HG03342 (cell line): ENCODE results near the gene RPAP2.
"Not testable (repeated sequence)": the region's sequence is repeated elsewhere in the genome, so short reads cannot be mapped to it uniquely, and the experiment has no call there.

Experiments used
- ATAC-seq: cut with Tn5 transposase; IDR thresholded peaks from one replicate; pipeline ENCODE4 v1.9.1; 2021; ENCODE audit warnings: mild to moderate bottlenecking, moderate library complexity; ENCODE audit not compliant: unreplicated experiment

RPAP2 gene

GRCh38 chr1:92374223-92374622 lies 75.4 kb downstream of the RPAP2 start:
- no peak for ATAC-seq

DNA sequence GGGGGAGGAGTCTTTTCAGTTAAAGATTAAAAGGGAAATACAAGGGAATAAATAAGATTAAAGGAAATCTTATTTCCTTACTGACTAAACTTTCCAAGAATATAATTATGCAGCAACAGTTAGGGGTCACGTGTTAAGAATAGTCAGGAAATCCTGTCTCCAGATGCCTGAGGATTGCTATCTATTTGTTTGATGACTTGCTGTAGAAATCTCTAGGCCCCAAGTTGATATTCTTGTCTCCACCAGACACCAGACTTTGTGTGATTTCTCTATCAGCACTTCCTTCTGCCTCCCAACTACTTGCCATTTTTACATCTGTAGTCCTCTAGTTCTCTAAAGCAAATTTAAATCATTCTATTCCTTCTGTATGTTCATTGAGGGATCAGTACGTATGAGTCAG lies 77.5 kb downstream of the RPAP2 start:
- no peak for ATAC-seq

DNA sequence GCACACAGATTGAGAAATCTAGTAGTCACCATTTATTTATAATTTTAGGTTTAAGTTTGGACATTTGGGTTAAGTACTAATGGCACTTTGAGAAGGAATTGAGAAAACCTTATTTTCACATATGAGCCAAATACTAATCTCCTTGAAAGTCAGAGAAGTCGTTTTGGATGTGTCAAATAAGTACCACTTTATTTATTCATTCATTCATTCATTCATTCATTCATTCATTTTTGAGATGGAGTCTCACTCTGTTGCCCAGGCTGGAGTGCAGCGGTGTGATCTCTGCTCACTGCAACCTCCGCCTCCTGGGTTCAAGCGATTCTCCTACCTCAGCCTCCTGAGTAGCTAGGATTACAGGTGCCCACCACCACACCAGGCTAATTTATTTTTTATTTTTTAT lies 79.1 kb downstream of the RPAP2 start:
- ATAC-seq = not testable (repeated sequence)

- ATAC-seq = no peak
These were observed 82.0 kb downstream of the RPAP2 start for GRCh38 chr1:92380867-92381266.

DNA sequence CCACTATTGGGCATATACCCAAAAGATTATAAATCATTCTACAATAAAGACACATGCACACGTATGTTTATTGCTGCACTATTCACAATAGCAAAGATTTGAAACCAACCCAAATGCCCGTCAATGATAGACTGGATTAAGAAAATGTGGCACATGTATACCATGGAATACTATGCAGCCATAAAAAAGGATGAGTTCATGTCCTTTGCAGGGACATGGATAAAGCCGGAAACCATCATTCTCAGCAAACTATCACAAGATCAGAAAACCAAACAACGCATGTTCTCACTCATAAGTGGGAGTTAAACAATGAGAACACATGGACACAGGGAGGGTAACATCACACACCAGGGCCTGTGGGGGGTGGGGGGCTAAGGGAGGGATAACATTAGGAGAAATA lies 95.1 kb downstream of the RPAP2 start:
- ATAC-seq = not testable (repeated sequence)

- ATAC-seq = no peak
These were observed 99.7 kb downstream of the RPAP2 start for GRCh38 chr1:92398519-92398918.

- peak; percentile 90 for ATAC-seq
These were observed 100.2 kb downstream of the RPAP2 start for GRCh38 chr1:92399076-92399475.

GRCh38 chr1:92404661-92405060 lies 105.8 kb downstream of the RPAP2 start:
- ATAC-seq = no peak

- no peak for ATAC-seq
These were observed 110.0 kb downstream of the RPAP2 start for GRCh38 chr1:92408825-92409224.

- no peak for ATAC-seq
These were observed 111.2 kb downstream of the RPAP2 start for GRCh38 chr1:92409946-92410549.

DNA sequence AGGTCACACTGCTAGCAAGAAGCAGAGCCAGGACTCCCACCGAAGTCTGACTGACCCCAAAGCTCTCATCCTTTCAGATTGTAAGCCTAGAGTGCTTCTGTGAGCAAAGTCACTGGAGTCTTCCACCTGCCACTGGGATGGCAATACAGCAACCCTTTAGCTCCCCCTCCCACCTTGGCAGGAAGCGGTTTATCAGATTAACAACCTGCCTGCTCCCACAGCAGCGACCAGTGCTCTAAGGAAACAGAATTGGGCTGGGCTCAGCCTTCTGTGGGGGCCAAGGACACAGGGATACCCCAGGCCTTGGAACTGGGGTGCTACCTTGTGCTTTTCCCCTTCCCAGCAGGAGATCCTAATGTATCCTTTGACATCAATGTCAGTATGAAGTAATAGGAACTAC lies 111.8 kb downstream of the RPAP2 start:
- ATAC-seq = no peak

- ATAC-seq = no peak
These were observed 112.7 kb downstream of the RPAP2 start for GRCh38 chr1:92411511-92411910.

- no peak for ATAC-seq
These were observed 120.8 kb downstream of the RPAP2 start for GRCh38 chr1:92419642-92420041.

DNA sequence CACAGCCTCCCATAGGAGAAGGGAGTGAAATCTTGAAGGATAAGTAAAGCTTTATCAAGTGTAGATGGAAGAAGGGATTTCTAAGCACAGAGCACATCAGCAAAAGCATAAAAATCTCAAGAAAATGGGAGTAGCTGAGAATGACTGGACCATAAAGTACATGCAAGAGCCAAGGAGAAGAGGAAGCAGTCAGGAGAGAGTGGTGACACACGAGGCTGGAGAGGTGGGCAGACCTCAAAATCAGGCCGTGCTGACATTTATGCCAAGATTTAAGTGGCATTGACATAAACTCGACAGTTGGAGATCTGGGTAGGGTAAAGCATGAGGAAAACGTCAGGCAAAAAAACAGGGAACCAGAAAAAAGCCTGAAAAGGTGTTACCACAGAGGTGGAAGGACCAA lies 125.5 kb downstream of the RPAP2 start:
- ATAC-seq = no peak

GRCh38 chr1:92425617-92426016 lies 126.8 kb downstream of the RPAP2 start:
- no peak for ATAC-seq

DNA sequence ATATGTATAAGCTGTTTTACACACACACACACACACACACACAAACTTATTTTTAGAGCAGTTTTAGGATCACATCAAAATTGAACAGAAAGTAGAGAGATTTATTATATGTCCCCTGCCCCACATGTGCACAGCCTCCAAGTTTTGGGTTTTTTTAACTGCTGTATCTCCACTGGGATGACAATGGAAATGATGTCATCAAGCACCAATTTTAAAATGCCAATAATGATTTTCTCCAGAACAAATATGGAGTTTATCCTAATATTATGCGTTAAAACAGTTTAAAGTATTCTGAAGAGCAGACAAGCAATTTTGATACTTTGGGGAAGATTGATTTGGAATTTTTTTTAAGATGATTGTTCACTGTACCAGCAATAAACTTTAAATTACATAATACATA lies 131.2 kb downstream of the RPAP2 start:
- no peak for ATAC-seq

- not testable (repeated sequence) for ATAC-seq
These were observed 135.7 kb downstream of the RPAP2 start for GRCh38 chr1:92434572-92434971.

- ATAC-seq = no peak
These were observed 140.4 kb downstream of the RPAP2 start for GRCh38 chr1:92439291-92439690.

GRCh38 chr1:92441316-92441696 lies 142.4 kb downstream of the RPAP2 start:
- ATAC-seq = no peak

DNA sequence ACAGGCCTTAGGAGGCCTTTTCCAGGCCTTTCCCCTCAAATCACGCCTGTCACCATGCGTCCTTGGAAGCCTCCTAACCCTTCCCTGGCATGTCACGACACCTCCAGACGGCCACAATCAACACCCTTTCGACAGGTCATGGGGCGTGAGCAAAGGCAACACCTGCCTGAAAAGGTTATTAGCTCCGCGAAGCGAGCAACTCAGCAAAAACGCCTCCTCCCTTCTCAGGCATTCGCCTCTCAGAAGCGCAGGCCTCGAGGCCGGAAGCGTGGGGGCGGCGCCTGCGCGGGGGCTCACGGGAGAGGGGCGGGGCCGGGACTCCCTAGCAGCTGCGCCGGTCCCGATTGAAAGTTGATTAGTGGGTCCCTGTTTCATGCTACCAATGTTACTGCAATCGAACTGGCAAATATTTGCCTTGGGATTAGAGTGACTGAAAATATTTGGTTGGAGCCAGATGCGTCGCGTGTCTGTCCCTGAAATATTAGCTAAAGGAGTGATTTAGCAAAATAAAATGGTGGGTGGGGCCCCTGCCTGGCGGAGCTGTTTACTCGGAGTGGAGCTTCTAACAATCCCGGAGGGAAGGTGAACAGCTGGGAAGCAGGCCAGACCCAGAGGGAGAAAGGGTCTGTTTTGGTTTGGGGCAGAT lies 143.0 kb downstream of the RPAP2 start:
- no peak for ATAC-seq

DNA sequence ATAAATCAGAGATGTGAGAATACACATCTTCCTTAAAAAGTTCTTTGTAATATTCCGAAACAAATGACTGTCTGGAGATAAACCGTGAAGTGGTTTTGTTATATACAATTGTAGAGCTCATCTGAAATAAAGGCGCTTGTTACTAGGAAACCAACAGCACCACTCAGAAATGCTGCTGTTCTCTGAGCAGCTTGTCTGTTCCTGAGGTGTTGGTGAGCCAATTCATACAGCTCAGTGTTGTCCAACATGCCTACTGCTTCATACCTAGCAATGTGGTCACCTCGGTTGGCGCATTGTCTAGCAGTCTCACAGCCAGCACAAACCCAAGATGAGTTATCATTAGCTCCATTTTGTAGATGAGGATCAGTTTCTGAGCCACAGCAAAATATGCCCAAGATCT lies 143.5 kb downstream of the RPAP2 start:
- no peak for ATAC-seq

DNA sequence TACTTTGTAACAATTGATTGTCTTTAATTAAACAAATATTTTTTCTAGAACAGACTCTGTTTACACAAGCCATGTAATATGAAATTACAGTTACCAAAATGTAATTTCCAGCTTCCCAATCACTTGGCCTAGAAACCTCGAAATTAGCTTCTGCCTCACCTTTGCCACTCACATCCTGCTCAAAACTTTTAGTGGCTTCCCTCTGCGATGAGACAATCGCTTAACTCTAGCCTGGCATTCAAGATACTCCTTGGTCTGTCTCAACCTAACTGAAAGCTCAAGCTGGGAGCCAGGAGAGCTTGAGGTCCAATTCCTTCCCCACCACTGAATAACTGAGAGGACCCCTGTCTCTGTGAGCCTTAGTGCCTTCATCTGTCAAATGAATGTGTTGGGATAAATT lies 145.0 kb downstream of the RPAP2 start:
- no peak for ATAC-seq

- no peak for ATAC-seq
These were observed 145.5 kb downstream of the RPAP2 start for GRCh38 chr1:92444351-92444750.
